Measurements from ENCODE around the gene SDCCAG8. TPM values are rescaled to one million over a fixed set of nuclear protein-coding genes. Genes with fewer than 3 reads are reported as not detected.
A peak's percentile ranks its signal among the peaks of the same experiment; 100 is the strongest.

SDCCAG8 gene
- total RNA-seq, 1 experiment from 2014 or later, result 194 TPM

DNA sequence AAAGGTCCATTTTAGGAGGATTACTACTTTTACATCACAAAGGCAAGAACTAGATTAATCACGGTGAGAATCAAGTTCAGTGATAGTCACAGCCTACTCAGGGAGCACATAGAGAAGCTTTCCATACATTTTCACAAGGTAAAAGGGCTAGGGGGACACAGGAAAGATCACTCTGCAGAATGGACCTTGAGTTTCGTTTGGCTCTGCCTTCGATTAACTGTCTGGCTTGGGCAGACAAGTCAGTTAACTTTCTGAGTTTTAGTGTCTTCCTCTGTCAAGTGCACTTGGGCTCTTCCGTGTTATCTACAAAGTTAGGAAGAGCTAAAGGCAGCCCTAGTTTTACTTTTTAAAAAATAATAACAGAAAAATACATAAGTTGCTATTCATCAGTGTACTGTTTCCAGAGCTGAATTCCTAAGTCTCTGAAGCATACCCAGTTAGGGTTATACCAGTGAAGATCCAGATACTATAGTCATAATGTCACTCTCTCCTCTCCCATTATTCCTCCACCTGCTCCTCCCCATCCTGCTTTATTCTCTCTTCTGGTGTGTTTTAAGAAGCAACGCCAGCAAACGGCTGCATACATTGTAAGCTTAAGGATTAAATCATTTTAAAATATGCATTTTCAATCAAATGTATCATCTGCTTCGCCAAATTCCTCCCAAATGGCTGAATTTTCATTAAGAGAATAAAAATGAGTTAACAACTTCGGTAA lies 2.5 kb upstream of the SDCCAG8 start:
- BruUV-seq (replicated peaks), result TSS peak; percentile 49

DNA sequence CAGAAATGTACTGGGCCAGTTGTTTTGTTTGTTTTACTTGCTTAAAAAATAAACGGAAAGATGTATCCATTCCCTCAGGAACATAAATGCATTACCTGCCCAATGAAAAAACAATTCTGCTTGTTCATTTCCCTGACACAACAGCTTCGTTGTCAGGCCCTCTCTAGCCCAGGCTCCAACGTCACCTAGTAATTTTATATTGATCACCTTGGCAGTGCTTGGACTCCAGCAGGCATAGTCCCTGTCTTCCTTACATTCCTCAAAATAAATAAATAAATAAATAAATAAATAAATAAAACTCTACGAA lies 2.0 kb upstream of the SDCCAG8 start:
- H3K9me2 ChIP-seq (replicated peaks; ENCODE audit: low read length), result no peaks in the 10 kb centered on the region
- H3K27ac ChIP-seq (ENCODE audit: low read length), result no peak overlapping the region; the same call in 1 of the 2 replicates
- ChIA-PET POLR2A (ENCODE audit: unreplicated experiment) (no interaction called here), CTCF (no interaction called here)
- H4K20me1 ChIP-seq (ENCODE audit: low read length), result peaks cover 31% of the 10 kb centered on the region; the same call in 1 of the 2 replicates
- DNase-seq (peak; percentile 50), ATAC-seq (no peak)
- no peaks in the 10 kb centered on the region for H3K27me3 ChIP-seq (ENCODE audit: low read length)
- H3K9ac ChIP-seq (ENCODE audit: low read length), result peak overlapping the region; percentile 67
- H3K4me1 ChIP-seq (ENCODE audit: insufficient read depth, low read length), result peaks cover 43% of the 10 kb centered on the region
- H3K4me3 ChIP-seq (ENCODE audit: low read length), result peak overlapping the region; percentile 85
- no TSS peak for BruUV-seq (replicated peaks)
- H3K4me2 ChIP-seq (ENCODE audit: low read length), result peak overlapping the region; percentile 84
- TF ChIP-seq EZH2phosphoT487 (IDR thresholded peaks at IDR 0.05; ENCODE audit: borderline replicate concordance, low read length) (no peak), EZH2 (IDR thresholded peaks at IDR 0.05; ENCODE audit: low read length, unreplicated experiment) (no peak)
- TF ChIP-seq, protein P1, sequence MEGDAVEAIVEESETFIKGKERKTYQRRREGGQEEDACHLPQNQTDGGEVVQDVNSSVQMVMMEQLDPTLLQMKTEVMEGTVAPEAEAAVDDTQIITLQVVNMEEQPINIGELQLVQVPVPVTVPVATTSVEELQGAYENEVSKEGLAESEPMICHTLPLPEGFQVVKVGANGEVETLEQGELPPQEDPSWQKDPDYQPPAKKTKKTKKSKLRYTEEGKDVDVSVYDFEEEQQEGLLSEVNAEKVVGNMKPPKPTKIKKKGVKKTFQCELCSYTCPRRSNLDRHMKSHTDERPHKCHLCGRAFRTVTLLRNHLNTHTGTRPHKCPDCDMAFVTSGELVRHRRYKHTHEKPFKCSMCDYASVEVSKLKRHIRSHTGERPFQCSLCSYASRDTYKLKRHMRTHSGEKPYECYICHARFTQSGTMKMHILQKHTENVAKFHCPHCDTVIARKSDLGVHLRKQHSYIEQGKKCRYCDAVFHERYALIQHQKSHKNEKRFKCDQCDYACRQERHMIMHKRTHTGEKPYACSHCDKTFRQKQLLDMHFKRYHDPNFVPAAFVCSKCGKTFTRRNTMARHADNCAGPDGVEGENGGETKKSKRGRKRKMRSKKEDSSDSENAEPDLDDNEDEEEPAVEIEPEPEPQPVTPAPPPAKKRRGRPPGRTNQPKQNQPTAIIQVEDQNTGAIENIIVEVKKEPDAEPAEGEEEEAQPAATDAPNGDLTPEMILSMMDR (conservative IDR thresholded peaks at IDR 0.05; ENCODE audit: low read depth, low read length), result no peak
- intact Hi-C loops (cut with micrococcal nuclease), result loop anchor here (2.0 to 5.0 kb wide), 2 partner anchors 71 to 77 kb away; no protein-coding TSS in a partner anchor
- H3K36me3 ChIP-seq (ENCODE audit: low read depth, low read length), result no peaks in the 10 kb centered on the region
- no peaks in the 10 kb centered on the region for H3F3A ChIP-seq (ENCODE audit: low read length, unreplicated experiment)
- no peaks in the 10 kb centered on the region for H3K9me3 ChIP-seq (ENCODE audit: low read length)
- H3K79me2 ChIP-seq (ENCODE audit: low read length), result peaks cover 86% of the 10 kb centered on the region
- H2AFZ ChIP-seq (ENCODE audit: low read length), result peak overlapping the region; percentile 90

More for the DNA sequence above, 2.5 kb upstream of the SDCCAG8 start:
- no peaks in the 10 kb centered on the region for H3F3A ChIP-seq (ENCODE audit: low read length, unreplicated experiment)
- H2AFZ ChIP-seq (ENCODE audit: low read length), result peak overlapping the region; percentile 90
- peak; percentile 40 for DNase-seq
- no peaks in the 10 kb centered on the region for H3K36me3 ChIP-seq (ENCODE audit: low read depth, low read length)
- ChIA-PET CTCF (no interaction called here), POLR2A (ENCODE audit: unreplicated experiment) (no interaction called here)
- H3K4me3 ChIP-seq (ENCODE audit: low read length), result peak overlapping the region; percentile 85
- H3K9me3 ChIP-seq (ENCODE audit: low read length), result no peaks in the 10 kb centered on the region
- H3K79me2 ChIP-seq (ENCODE audit: low read length), result peaks cover 86% of the 10 kb centered on the region
- intact Hi-C loops (cut with micrococcal nuclease), result loop anchor here (5.0 kb wide), 1 partner anchor 76 kb away; no protein-coding TSS in a partner anchor
- peak overlapping the region; percentile 84 for H3K4me2 ChIP-seq (ENCODE audit: low read length)
- TF ChIP-seq EZH2 (IDR thresholded peaks at IDR 0.05; ENCODE audit: low read length, unreplicated experiment), result no peak
- no peaks in the 10 kb centered on the region for H3K9me2 ChIP-seq (replicated peaks; ENCODE audit: low read length)
- peaks cover 31% of the 10 kb centered on the region; the same call in 1 of the 2 replicates for H4K20me1 ChIP-seq (ENCODE audit: low read length)
- no peak for ATAC-seq
- peaks cover 43% of the 10 kb centered on the region for H3K4me1 ChIP-seq (ENCODE audit: insufficient read depth, low read length)
- H3K9ac ChIP-seq (ENCODE audit: low read length), result peak overlapping the region; percentile 67
- H3K27me3 ChIP-seq (ENCODE audit: low read length), result no peaks in the 10 kb centered on the region
- no peak overlapping the region for H3K27ac ChIP-seq (ENCODE audit: low read length)

DNA sequence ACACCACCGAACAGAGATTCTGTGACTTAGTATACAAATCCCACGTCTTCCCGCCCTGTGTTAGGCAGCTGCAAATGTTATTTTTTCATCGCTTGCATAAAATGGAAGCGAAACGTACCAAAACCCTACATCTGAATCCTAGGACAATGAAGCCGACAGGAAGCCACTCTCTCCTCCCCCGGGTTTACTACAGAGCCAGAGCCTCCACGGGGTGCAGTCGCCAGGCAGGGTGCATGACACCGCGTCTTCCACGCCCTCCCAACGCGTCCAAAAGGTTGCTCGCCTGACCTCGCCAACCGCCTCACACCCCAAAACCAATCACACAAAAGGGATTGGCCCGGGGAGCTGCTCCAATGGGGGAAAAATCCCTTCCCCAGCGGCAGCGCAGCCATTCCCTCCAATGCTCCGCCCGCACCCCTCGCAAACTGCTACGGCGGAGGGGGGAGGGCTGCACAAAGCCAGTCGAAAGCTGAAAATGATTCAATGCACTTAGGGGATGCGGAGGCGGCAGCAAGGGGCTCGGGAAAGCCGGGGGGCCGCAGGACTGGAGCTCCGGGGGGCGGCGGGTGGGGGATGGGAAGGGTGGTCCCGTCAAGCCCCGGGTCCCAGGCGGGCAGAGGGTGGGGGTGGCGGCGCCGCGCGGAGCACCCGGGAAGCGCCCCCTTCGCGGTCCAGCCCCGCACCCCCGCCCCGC lies 1.5 kb upstream of the SDCCAG8 start:
- TF ChIP-seq EZH2phosphoT487 (IDR thresholded peaks at IDR 0.05; ENCODE audit: borderline replicate concordance, low read length) (no peak), EZH2 (IDR thresholded peaks at IDR 0.05; ENCODE audit: low read length, unreplicated experiment) (no peak)
- TF ChIP-seq, protein P1 (conservative IDR thresholded peaks at IDR 0.05; ENCODE audit: low read depth, low read length), result no peak
- Histone ChIP-seq H3K4me2 (ENCODE audit: low read length) (peak overlapping the region; percentile 97), H3K79me2 (ENCODE audit: low read length) (peaks cover 83% of the 10 kb centered on the region), H3K9me2 (replicated peaks; ENCODE audit: low read length) (no peaks in the 10 kb centered on the region), H3K36me3 (ENCODE audit: low read depth, low read length) (no peaks in the 10 kb centered on the region), H3K27ac (ENCODE audit: low read length) (peak overlapping the region; percentile 77), H3K27me3 (ENCODE audit: low read length) (no peaks in the 10 kb centered on the region), H3F3A (ENCODE audit: low read length, unreplicated experiment) (no peaks in the 10 kb centered on the region), H3K9ac (ENCODE audit: low read length) (peak overlapping the region; percentile 83), H3K4me1 (ENCODE audit: insufficient read depth, low read length) (peaks cover 43% of the 10 kb centered on the region), H2AFZ (ENCODE audit: low read length) (peak overlapping the region; percentile 97), H3K9me3 (ENCODE audit: low read length) (no peaks in the 10 kb centered on the region), H3K4me3 (ENCODE audit: low read length) (peak overlapping the region; percentile 85), H4K20me1 (ENCODE audit: low read length) (peaks cover 31% of the 10 kb centered on the region; the same call in 1 of the 2 replicates)
- intact Hi-C loops (cut with micrococcal nuclease), result loop anchor here (2.0 to 5.0 kb wide), 2 partner anchors 70 to 77 kb away; no protein-coding TSS in a partner anchor
- ATAC-seq (peak; percentile 3), DNase-seq (peak; percentile 71)
- ChIA-PET POLR2A (ENCODE audit: unreplicated experiment) (no interaction called here), CTCF (no interaction called here)
- BruUV-seq (replicated peaks), result no TSS peak
